GM18873 (cell line): ENCODE measurements around the gene CLK1.
A peak's percentile ranks its signal among the peaks of the same experiment; 100 is the strongest.
"Not testable (repeated sequence)": the region's sequence is repeated elsewhere in the genome, so short reads cannot be mapped to it uniquely, and the experiment has no call there.

Source experiments
- ATAC-seq: cut with Tn5 transposase; IDR thresholded peaks from one replicate; pipeline ENCODE4 v1.9.1; 2021; ENCODE audit warnings: mild to moderate bottlenecking, moderate library complexity, moderate number of reproducible peaks; ENCODE audit not compliant: unreplicated experiment, low FRiP score

CLK1 gene

DNA sequence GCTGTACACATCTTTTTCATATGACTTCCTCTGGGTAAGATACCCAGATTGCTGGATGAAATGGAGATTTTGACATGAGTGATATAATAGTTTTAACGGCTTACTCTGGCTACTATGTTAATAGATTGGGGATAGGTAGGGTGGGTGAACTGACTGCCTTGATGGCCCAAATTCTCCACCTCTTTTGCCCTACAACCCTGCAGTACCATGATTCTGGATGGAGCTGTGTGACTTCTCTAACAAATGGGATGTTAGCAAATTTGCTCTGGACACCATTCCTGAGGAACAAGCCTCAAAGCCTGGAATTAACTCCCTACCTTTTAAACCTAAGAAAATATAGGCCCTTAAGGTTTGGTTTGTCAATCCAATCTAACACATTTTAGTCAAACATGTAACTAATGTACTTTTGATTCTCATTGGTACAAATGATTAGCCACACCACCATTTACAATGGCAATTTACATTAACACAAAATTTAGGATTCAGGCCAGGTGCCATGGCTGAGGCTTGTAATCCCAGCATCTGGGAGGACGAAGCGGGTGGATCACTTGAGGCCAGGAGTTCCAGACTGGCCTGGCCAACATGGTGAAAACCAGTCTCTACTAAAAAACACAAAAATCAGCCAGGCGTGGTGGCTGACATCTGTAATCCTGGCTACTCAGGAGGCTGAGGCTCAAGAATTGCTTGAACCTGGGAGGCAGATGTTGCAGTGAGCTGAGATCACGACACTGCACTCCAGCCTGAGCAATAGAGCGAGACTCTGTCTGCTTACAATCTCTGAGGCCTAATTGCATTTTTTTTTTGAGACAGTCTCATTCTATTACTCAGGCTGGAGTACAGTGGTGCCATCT, 12.8 kb downstream of the CLK1 start:
- ATAC-seq = no peak

DNA sequence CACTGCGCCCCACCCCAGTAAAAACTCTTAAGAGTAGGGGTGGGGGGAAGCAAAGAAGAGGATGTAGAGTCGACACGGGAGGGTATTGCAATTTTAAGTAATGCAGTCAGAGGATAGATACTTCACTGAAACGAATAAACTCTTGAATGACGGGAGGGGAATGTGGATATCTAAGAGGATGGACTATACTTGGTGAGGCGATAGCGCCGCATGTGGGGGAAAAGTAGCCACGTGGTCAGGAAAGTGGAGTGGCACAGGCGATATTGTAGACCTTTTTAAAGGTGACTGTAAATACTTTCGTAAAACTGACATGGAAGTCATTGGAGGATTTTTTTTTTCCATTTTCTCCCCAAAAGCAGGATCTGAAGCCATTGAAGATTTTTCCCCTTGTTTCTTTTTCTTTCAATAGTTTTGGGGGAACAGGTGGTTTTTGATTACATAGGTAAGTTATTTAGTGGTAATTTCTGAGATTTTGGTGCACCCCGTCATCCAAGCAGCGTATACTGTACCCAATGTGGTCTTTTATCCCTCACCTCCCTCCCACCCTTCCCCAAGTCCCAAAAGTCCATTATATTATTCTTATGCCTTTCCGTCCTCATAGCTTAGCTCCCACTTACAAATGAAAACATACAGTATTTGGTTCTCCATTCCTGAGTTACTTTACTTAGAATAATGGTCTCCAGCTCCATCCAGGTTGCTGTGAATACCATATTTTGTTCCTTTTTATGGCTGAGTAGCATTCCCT, 13.8 kb downstream of the CLK1 start:
- no peak for ATAC-seq

DNA sequence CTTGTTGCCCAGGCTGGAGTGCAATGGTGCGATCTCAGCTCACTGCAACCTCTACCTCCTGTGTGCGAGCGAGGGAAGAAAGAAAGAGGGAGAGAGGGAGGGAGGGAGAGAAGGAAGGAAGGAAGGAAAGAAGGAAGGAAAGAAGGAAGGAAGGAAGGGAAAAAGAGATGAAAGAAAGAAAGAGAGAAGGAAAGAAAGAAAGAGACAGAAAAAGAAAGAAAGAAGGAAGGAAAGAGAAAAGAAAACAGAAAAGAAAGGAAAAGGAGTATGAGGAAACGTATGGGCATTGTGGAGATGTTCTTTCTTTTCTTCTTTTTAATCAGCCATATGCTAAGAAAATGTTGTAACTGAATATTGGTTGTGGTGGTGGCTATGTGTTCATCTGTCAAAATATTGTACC, 16.5 kb downstream of the CLK1 start:
- no peak for ATAC-seq

DNA sequence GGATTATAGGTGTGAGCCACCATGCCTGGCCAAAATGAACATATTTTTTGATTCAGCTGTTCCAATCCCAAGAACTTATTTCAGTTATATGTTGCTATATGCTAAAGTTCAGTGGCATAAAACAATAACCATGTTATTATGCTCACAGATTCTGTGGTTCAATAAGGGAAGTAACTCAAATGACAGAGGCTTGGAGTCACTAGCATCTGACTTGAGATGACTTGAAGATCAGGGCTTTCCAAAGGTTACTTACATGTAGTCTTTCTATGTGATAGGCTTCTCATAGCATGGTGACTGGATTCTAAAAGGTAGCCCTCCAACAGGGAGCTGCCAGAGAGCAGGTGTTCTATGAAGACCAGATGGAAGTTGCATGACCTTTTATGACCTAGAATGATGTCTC, 17.2 kb downstream of the CLK1 start:
- no peak for ATAC-seq

DNA sequence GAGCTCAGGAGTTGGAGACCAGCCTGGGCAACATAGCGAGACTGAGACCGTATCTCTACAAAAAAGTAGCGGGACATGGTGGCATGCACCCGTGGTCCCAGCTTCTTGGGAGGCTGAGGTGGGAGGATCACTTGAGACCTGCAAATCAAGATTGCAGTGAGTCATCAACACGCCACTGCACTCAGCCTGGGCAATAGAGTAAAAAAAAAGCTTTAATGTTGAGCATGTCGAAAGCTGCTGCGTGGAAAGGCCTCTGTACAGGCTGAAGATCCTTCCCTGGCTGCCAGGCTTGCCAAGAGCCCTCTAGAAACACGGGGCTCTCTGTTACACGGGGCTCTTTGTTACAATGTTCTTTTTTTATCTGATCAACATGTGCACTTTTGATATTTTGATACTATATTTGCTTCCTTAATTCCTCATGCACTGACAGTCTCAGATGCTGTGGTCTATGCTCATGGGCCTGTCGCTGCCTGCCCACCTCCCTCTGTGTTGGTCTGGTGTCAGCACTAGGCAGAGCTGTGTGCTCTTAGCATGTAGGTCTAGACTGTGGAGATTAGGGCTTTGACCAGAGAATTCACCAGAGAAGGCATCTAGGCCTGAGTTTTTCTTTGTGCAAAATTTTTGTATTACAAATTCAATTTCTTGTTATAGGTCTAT, 18.7 kb downstream of the CLK1 start:
- ATAC-seq = no peak

DNA sequence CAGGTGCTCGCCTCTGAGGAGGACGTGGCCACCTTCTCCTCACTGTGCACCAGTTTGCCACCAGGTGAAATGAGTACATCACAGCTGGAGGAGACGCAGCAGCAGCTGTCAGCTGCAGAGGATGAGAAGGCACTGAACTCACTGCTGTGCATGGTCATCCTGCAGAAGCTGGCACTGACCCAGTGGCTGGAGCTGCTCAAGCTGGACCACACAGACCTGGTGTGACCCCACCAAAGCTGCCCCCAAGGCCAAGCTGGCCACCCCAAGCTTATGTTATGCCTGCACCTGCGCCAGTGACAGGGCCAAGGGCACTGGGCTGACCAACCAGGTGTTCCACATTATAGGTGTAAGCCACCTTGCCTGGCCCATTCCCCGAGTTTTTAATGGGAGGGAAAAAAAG, 19.3 kb downstream of the CLK1 start:
- ATAC-seq = no peak

DNA sequence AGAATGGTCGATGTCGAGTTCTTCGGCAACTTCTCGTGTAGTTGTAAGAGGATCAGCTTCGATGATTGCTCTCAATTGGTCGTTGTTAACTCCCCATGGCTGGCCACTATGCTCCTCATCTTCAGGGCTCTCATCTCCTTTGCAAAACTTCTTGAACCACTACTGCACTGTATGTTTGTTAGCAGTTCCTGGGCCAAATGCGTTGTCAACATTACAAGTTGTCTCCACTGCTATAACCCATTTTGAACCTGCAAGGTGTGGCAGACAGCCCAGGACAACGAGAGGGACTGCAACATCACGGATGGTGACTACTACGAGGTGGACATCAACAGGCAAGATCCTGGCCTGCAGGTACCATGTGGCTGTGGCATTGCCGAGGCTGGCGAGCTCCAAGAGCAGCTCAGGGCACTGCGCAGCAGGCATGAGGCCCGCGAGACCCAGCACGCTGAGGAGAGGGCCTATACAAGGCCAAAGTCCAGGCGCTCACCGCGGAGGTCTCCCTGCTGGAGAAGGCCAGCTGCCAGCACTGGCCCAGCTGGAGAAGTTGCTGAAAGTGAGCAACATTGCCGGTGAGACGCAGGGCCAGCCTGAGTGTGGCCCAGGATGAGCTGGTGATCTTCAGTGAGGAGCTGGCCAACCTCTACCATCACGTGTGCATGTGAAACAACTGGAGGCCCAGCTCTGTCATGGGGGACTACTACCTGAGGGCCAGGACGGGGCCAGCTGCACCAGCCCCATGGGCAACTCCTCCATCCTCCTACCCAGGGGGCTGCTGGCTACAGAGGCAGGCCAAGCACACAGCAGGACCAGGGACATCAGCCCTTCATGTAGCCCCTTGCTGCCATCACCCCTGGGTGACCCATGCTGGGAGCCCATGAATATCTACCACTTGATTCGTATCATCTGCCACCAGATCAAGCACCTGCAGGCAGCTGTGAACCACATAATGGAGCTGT, 20.2 kb downstream of the CLK1 start:
- ATAC-seq = no peak

DNA sequence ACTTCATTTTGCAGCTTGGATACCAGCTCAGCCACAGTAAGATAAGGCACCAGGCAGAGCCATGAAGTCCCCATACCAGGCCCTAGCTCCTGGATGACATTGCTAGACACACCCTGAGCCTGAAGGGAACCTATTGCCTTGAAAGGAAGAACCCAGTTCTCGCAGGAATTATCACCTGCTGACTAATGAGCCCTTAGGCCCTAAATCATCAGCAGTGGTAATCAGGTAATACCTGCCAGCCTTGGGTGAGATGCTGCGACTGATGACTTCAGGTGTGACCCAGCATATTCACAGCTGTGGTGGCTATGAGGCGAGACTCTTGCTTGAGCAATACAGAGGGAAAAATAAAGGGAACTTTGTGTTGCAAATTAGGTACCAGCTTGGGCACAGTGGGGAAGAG, 24.9 kb downstream of the CLK1 start:
- no peak for ATAC-seq

DNA sequence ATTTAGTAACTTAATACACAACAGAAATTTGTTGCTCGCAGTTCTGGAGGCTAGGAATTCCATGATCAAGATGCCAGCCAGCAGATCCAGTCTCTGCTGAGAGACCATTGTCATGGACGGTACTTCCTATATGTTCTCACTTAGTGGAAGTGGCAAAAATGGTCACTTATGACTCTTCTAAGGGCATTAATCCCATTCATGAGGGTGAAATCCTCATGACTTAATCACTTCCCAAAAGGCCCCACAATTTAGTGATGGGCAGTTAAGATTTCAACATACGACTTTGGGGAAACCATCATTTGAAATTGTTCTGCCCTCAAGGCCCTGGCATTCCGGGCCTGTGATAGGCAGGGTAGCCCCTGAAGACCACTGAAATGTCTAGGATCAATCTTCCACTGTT, 29.8 kb downstream of the CLK1 start:
- ATAC-seq = no peak

DNA sequence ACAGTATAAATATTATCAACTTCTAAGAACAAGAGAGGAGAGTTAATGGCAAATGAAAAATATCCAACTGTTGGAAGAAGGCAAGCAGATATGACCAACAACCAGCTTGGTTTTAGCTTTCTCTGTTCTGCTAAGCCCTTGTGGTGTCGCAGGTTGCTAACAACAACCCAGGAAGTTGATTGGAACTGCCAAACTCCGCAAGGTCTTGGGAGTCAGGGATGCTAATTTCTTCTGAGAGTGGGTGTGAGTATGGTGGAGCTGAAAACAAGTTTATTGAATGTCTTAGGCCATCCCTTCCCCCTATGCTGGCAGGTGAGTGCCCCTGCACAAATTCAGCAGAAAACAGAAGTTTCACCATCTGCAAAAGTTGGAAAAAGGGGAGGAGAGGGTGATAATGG, 35.2 kb downstream of the CLK1 start:
- ATAC-seq = no peak

DNA sequence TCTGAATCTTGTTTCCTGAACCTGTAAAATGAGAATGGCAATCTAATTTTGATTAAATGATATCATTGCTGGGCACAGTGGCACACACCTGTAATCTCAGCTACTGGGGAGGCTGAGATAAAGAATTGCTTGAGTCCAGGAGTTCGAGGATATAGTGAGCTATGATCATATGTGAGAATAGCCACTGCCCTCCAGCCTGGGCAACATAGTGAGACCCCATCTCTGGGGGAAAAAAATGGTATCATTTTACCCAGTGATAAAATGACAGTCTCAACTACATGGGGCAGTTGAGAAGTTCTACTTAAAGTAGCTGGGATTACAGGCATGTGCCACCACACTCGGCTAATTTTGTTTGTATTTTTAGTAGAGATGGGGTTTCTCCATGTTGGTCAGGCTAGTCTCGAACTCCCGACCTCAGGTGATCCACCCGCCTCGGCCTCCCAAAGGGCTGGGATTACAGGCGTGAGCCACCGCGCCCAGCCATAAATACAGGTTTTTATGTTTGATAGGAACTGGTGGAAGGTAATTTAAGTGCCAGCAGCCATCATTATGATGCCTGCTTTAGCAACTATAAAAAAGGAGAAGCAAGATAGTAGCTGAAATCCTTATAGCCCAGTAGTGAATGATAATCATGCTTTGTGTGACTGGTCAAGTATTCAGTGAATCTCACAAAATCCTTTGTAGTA, 35.7 kb downstream of the CLK1 start:
- ATAC-seq = no peak

DNA sequence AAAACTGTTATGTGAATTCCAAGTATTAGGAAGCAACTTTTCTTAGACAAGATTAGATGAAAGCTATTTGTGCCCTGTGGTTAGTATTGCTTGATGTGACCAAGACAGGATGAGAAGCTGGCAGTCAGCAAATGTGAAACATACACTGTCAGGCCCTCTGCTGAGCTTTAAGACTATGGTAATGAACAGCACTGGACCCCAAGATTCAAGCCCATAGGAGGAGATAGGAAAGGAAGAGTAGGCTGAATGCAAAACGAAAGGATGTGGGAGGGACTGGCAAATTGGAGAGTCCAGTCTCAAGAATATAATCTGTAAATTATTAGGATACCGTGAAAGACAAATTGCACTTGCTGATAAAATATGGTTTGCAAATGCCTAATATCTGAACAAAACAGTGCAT, 36.4 kb downstream of the CLK1 start:
- ATAC-seq = no peak

DNA sequence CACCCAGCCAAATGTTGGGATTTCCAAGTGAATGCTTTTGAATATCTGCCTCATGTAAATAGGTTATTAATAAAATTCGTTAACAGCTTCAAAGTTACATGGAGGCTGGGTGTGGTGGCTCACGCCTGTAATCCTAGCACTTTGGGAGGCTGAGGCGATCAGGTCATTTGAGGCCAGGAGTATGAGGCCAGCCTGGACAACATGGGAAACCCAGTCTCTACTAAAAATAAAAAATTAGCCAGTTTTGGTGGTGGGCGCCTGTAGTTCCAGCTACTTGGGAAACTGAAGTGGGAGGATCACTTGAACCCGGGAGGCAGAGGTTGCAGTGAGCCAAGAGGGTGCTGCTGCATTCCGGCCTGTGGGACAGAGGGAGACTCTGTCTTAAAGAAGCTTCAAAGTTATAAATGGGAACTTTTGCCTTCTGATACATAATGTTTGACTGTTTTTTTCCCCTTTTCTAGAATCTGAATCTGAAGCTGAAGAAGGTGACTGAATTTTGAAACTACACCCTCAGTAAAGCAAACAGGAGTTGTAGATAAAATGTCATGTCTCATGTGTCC, 42.7 kb downstream of the CLK1 start:
- no peak for ATAC-seq

DNA sequence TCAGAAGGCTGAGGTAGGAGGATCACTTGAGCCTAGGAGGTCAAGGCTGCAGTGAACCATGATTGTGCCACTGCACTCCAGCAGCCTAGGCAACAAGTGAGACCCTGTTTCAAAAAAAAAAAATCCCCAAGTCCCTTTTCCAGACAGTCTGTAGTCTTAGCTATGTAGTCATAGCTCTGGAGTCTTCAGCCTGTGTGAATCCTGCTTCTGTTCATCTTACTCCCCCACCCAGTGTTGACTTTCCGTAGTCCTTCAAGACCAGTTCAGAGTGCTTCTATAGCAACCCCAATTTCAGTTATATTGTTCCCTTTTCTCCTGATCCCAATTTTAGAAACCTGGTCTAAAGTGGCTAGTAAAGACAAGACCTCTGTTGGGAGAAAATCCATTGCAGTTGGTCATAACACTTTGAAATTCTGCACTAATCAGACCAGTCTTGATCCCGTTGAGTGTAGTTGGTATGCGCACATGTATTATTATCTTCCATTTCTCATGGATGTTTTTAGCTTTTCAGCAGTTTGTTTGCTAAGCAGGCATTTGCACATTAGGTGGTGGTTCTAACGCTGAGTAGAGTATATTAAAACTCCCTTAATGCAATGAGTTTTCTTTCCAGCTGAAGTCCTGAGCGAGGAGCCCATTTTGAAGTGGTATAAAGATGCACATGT, 43.8 kb downstream of the CLK1 start:
- no peak for ATAC-seq

DNA sequence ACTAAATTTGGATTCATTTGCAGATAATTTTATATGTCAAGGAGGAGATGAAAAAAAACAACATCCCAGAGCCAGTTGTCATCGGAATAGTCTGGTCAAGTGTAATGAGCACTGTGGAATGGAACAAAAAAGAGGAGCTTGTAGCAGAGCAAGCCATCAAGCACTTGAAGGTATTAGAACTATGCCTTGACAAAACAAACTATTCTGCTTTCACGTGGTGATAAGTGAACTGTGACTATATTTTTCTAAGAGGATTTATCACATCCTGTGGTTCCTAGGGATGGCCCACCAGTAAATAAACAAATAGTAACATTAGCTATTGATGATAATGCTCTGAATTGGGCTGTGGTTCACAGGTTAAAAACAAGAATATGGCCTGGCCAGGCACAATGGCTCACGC, 45.7 kb downstream of the CLK1 start:
- not testable (repeated sequence) for ATAC-seq

DNA sequence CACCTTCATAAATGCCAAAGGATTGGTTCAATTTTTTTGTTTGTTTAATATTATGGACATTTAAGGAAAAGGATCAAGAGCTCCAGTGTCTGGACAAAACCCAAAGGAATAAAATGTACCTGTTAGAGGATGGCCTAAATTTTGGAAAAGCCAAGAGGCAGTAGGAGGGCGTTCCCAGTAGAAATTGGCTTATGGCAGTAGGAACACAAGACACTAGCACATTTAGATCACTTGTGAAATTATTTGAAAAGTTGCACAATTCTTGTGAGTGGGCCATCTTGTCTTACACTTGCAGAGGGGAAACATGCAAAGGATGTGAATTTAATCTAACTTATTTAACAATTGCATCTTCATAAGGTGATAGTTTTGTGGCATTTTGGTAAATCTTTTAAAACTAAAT, 49.5 kb downstream of the CLK1 start:
- ATAC-seq = no peak

DNA sequence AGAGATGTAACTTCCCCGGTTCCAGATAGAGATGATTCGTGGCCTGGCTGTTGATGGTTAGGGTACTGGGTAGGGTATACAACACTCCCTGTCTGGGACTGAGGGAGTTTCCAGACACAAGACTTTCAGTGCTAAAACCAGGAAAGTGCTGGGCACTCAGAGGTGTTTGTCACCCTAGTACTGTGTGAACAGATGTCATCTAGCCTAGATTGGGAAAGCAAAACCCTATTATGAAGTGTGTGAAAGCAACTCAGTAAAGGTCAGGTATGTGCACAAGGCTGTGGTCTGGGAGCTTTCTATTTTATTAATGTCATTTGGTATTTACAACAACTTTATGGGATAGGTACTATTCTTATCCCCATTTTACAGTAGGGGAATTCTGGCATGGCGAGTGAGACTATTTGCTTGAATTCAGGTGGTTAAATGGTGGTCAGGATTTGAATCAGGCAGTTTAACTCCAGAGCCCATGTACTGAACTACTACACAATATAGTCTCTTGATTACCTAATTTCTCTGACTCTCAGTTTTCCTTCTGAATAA, 50.1 kb downstream of the CLK1 start:
- ATAC-seq = no peak

DNA sequence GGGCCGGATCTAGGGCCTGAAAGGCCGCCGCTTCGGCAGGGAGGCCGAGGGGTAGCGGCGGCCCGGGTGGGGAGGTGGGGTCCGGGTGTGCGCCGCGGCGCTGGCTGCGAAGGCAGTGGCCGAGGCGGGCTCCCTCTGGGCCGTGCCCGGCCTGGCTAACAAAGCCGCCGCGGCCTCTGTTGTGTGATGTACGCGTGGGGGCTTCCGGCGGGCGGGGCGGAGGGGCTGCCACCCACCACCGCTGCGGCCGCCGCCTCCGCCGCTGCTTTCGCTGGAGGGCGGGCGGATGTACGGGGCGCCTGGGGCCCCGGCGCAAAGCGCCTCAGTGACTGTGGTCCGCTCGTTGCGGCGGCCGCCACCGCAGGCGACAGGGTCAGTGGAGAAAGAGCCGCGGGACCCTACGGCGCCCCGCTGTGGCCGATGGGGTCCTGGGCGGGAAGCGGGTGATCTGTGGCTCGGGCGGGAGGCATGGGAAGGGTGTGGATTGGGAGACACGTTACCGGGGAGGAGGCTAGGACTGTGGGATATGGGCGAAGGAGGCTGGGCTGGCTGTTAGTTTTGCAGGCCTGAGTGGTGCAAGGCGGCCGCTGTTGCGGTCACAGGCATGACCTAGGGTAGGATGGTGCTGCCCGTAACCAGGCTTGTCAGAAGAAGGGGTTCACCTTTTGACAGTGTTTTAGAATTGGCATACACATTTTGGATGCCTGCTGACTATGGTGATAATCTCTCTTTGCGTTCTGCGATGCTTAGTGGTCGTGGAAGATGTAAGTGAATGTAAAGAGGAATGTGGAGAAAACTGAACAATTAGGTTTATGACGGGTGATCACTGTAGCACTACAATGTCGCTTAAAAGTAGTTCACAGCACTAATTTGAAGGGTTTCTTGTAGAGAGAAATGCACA, 52.1 kb downstream of the CLK1 start:
- ATAC-seq = peak; percentile 15
